Mucosa of rectum (tissue), 2 donors: ENCODE measurements around the gene RRAGA.
"Not testable (repeated sequence)": the region's sequence is repeated elsewhere in the genome, so short reads cannot be mapped to it uniquely, and the experiment has no call there.

ENCODE experiments used
- H3K27ac ChIP-seq, 2 donors: one replicate each; pipeline ENCODE4 v1.7.0; 2013; ENCODE audit warnings: inconsistent platforms in 2 of 2, low read depth in 2 of 2, low read length in 2 of 2
- H3K27me3 ChIP-seq, 2 donors: one replicate each; pipeline ENCODE4 v1.7.0; 2013; ENCODE audit warnings: low read length in 2 of 2; ENCODE audit not compliant: control insufficient read depth in 2 of 2, insufficient read depth in 2 of 2
- H3K36me3 ChIP-seq, 2 donors: one replicate each; pipeline ENCODE4 v1.7.0; 2013; ENCODE audit warnings: low read length in 2 of 2; ENCODE audit not compliant: control insufficient read depth in 2 of 2, insufficient read depth in 2 of 2
- H3K4me1 ChIP-seq, 2 donors: one replicate each; pipeline ENCODE4 v1.7.0; 2013; ENCODE audit warnings: low read length in 2 of 2, mild to moderate bottlenecking in 1 of 2; ENCODE audit not compliant: control insufficient read depth in 2 of 2, insufficient read depth in 2 of 2
- H3K4me3 ChIP-seq, 2 donors: one replicate each; pipeline ENCODE4 v1.7.0; 2013; ENCODE audit warnings: low read length in 2 of 2
- H3K9ac ChIP-seq, 2 donors: one replicate each; pipeline ENCODE4 v1.7.0; 2013; ENCODE audit warnings: low read length in 2 of 2, low read depth in 1 of 2, mild to moderate bottlenecking in 1 of 2
- H3K9me3 ChIP-seq, 2 donors: one replicate each; pipeline ENCODE4 v1.7.0; 2013; ENCODE audit warnings: low read length in 2 of 2; ENCODE audit not compliant: control insufficient read depth in 2 of 2
- donor health status: healthy.
- donor health status: Normal muscosa, but diverticular disease.

Gene RRAGA, protein sequence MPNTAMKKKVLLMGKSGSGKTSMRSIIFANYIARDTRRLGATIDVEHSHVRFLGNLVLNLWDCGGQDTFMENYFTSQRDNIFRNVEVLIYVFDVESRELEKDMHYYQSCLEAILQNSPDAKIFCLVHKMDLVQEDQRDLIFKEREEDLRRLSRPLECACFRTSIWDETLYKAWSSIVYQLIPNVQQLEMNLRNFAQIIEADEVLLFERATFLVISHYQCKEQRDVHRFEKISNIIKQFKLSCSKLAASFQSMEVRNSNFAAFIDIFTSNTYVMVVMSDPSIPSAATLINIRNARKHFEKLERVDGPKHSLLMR

DNA sequence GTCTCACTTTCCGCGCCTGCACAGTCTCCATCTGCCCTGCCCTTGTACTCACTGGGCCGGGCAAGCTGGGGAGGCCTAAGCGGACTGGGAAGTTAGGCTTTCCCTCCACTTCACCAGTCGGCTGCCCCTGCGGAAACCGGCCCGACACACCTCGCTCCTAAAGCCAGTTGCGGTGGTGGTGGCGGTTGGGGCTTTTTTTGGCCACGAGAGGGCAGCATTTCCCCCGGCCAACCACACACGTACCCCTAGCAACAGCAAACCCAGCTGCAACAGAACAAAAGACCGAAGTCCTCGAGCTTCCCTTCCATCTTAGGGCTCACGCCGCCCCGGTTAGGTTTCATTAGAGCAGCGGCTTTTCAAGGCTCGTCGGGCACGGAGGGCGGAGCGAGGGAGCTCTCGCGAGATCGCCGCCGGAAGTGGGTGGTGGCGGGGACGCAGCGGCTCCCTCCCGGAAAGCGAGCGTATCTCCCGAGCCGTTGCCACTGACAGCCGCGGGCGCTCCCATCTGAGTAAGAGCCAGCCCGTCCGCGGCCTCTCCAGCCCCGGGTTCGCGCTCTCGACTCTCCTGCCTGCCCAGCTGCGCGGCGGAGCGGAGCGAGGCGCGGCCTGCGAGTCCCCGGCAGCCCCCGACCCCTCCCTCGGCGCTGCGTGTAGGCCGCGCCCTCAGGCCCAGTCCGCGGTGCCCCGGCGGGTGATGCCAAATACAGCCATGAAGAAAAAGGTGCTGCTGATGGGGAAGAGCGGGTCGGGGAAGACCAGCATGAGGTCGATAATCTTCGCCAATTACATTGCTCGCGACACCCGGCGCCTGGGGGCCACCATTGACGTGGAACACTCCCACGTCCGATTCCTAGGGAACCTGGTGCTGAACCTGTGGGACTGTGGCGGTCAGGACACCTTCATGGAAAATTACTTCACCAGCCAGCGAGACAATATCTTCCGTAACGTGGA lies at the start of gene RRAGA:
TSS of gene RRAGA (plus strand) at position 462 of the 951 bp plus-strand sequence. CDS start at position 695, 233 bp downstream.
- Histone ChIP-seq H3K36me3 (no peaks in the 10 kb centered on the region), H3K9ac (peak within 1 kb of the TSS; percentile 90 to 94), H3K9me3 (no peaks in the 10 kb centered on the region), H3K27me3 (no peaks in the 10 kb centered on the region), H3K4me1 (peaks cover 18 to 19% of the 10 kb centered on the region in 2 donors), H3K4me3 (peak within 1 kb of the TSS; percentile 79 to 97), H3K27ac (peak within 1 kb of the TSS; percentile 95 to 97)

DNA sequence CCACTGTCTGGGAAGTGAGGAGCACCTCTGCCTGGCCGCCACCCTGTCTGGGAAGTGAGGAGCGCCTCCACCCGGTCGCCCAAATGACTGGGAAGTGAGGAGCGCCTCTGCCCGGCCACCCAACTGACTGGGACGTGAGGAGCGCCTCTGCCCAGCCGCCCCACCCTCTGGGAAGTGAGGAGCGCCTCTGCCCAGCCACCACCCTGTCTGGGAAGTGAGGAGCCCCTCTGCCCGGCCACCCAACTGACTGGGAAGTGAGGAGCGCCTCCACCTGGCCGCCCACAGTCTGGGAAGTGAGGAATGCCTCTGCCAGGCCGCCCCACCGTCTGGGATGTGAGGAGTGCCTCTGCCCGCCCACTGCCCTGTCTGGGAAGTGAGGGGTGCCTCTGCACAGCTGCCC lies 49.1 kb upstream of the RRAGA start:
- H3K4me3 ChIP-seq: no peak overlapping the region
- H3K4me1 ChIP-seq: no peaks in the 10 kb centered on the region
- H3K9me3 ChIP-seq: no peaks in the 10 kb centered on the region
- H3K27me3 ChIP-seq: no peaks in the 10 kb centered on the region
- no peak overlapping the region for H3K27ac ChIP-seq
- no peak overlapping the region for H3K9ac ChIP-seq
- no peaks in the 10 kb centered on the region for H3K36me3 ChIP-seq

DNA sequence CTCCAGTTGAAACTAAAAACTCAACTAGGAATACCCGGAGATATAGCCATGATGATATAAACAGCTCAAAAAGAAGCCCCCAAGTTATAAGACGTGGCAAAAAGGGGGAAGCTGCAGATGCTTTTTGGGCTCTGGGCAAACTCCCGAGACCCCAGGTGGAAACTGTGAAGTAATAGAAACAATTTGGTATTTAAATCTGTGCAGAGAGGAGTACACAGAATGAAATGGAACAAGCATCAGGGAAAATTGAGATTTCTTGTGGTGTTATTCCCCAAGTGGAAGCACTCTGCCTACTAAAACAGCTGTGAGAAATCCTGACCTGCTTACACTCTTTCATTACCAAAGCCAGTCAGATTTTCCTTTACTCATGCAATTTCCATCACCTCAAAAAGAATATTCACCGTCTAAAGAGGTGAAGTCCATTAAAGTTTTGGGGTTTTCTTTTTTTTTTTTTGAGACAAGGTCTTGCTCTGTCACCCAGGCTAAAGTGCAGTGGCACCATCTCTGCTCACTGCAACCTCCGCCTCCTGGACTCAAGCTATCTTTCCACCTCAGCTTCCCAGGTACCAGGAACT lies 39.7 kb upstream of the RRAGA start:
- no peaks in the 10 kb centered on the region for H3K4me1 ChIP-seq
- H3K36me3 ChIP-seq: no peaks in the 10 kb centered on the region
- no peak overlapping the region for H3K4me3 ChIP-seq

GRCh38 chr9:19018201-19018600 lies 31.0 kb upstream of the RRAGA start:
- no peaks in the 10 kb centered on the region for H3K27me3 ChIP-seq
- no peak overlapping the region for H3K27ac ChIP-seq
- H3K36me3 ChIP-seq: no peaks in the 10 kb centered on the region
- no peak overlapping the region for H3K4me3 ChIP-seq
- H3K9me3 ChIP-seq: no peaks in the 10 kb centered on the region
- no peak overlapping the region for H3K9ac ChIP-seq
- no peaks in the 10 kb centered on the region for H3K4me1 ChIP-seq

More for the DNA sequence above, 39.7 kb upstream of the RRAGA start:
- Histone ChIP-seq H3K9me3 (no peaks in the 10 kb centered on the region), H3K27me3 (no peaks in the 10 kb centered on the region), H3K9ac (no peak overlapping the region), H3K27ac (no peak overlapping the region)

DNA sequence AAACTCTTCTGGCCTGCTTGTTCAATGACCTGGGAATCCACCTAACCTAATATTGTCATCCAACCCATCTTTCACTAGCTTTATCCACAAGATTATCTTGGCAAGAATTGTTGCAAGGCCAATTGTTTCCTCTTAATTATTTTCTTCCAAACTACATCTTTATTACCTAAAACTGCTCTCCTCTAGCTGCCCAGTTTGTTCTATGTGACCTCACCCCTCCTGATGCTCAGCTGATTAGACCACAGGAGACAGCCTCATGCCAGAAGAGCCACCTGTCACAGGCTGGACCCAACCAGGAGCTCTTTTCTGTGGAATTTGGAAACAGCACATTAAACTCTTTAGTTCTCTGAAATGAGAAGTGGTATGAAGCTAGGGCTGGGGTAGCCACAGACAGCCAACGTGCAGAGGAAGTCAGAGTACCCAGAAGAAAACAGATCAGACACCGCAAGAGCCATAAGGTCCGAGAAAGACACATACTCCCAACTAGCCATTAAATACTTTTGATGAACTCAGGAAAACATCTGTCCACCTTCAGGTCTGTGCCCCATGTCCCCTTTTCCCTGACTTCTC lies 28.3 kb upstream of the RRAGA start:
- Histone ChIP-seq H3K9ac (no peak overlapping the region), H3K27ac (no peak overlapping the region)

GRCh38 chr9:19021649-19022048 lies 27.6 kb upstream of the RRAGA start:
- H3K4me3 ChIP-seq, H3K9ac ChIP-seq, H3K27me3 ChIP-seq, H3K27ac ChIP-seq, H3K36me3 ChIP-seq, H3K4me1 ChIP-seq, H3K9me3 ChIP-seq: not testable (repeated sequence)

More for the DNA sequence above, 28.3 kb upstream of the RRAGA start:
- Histone ChIP-seq H3K27me3 (no peaks in the 10 kb centered on the region), H3K9me3 (no peaks in the 10 kb centered on the region), H3K4me1 (no peaks in the 10 kb centered on the region), H3K36me3 (no peaks in the 10 kb centered on the region), H3K4me3 (no peak overlapping the region)

DNA sequence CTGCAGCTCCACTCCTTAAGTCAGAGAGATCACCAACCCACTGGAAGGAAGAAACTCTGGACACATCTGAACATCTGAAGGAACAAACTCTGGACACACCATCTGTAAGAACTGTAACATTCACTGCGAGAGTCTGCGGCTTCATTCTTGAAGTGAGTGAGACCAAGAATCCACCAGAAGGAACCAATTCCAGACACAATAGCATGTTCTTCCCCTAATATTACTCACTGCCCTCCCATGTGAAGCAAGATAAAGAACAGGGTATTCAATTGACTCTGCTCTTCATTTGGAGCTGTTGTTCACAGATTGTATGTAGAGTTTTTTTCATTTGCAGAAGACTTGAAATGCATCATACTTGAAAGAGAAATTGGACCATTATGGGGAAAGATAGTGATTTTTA lies 27.0 kb upstream of the RRAGA start:
- Histone ChIP-seq H3K9me3 (no peaks in the 10 kb centered on the region), H3K4me3 (no peak overlapping the region), H3K27me3 (no peaks in the 10 kb centered on the region), H3K9ac (no peak overlapping the region), H3K27ac (no peak overlapping the region), H3K4me1 (no peaks in the 10 kb centered on the region), H3K36me3 (no peaks in the 10 kb centered on the region)

DNA sequence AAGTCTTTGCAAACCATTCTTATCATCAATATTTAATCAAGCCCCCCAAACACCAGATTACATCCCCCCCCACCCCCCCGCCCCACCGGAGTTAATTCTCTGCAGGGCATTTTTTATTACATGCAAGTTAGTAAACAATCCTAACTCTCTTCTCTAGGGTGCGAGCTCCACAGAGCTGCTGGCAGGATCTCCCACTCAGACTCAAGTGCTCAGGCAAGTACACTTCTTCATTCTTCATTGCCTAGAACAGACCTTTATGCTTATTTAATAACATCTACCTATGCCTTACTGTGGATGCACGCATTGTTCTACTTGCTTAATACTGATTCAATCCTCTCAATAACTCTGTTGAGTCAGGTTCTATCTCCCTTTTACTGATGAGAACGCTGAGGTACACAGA lies 26.1 kb upstream of the RRAGA start:
- no peaks in the 10 kb centered on the region for H3K9me3 ChIP-seq
- no peak overlapping the region for H3K9ac ChIP-seq
- H3K27me3 ChIP-seq: no peaks in the 10 kb centered on the region
- H3K4me1 ChIP-seq: no peaks in the 10 kb centered on the region
- no peak overlapping the region for H3K27ac ChIP-seq
- H3K36me3 ChIP-seq: no peaks in the 10 kb centered on the region
- H3K4me3 ChIP-seq: no peak overlapping the region

- Histone ChIP-seq H3K27ac (no peak overlapping the region), H3K4me1 (no peaks in the 10 kb centered on the region), H3K27me3 (no peaks in the 10 kb centered on the region), H3K4me3 (no peak overlapping the region), H3K36me3 (no peaks in the 10 kb centered on the region), H3K9ac (no peak overlapping the region), H3K9me3 (no peaks in the 10 kb centered on the region)
Measured at GRCh38 chr9:19026375-19026774, 22.9 kb upstream of the RRAGA start.

- H3K27ac ChIP-seq: no peak overlapping the region
- H3K36me3 ChIP-seq: no peaks in the 10 kb centered on the region
- no peak overlapping the region for H3K4me3 ChIP-seq
- no peak overlapping the region for H3K9ac ChIP-seq
- H3K27me3 ChIP-seq: no peaks in the 10 kb centered on the region
- no peaks in the 10 kb centered on the region for H3K9me3 ChIP-seq
- no peaks in the 10 kb centered on the region for H3K4me1 ChIP-seq
Measured at GRCh38 chr9:19027825-19028224, 21.4 kb upstream of the RRAGA start.
